Measurements from ENCODE around the gene FAT1.

The FAT1 gene

GRCh38 chr4:186724058-186724863 is 605 bp upstream of the FAT1 start (continued):
- TF ChIP-seq ZBTB20 (tag by site-specific recombination; IDR thresholded peaks at IDR 0.05) (peak; percentile 93), ZNF362 (tag by site-specific recombination; IDR thresholded peaks at IDR 0.05) (0 out of 2 replicates have a peak, but pooled peaks have one; percentile 43), ZIC2 (tag by site-specific recombination; IDR thresholded peaks at IDR 0.05) (peak; percentile 79), ZNF560 (tag by site-specific recombination; IDR thresholded peaks at IDR 0.05; ENCODE audit: borderline replicate concordance) (no peak), ZNF704 (tag by site-specific recombination; IDR thresholded peaks at IDR 0.05) (no peak), ZSCAN4 (tag by site-specific recombination; IDR thresholded peaks at IDR 0.05) (0 out of 2 replicates have a peak, but pooled peaks have one; percentile 16), PRDM10 (tag by site-specific recombination; IDR thresholded peaks at IDR 0.05) (no peak), KLF1 (tag by site-specific recombination; IDR thresholded peaks at IDR 0.05) (no peak), ZNF335 (tag by site-specific recombination; conservative IDR thresholded peaks at IDR 0.05) (peak; percentile 52), SCRT1 (tag by site-specific recombination; IDR thresholded peaks at IDR 0.05; ENCODE audit: borderline replicate concordance) (no peak), ZNF23 (tag by site-specific recombination; IDR thresholded peaks at IDR 0.05; ENCODE audit: borderline replicate concordance) (no peak), PRDM1 (tag by site-specific recombination; IDR thresholded peaks at IDR 0.05) (peak; percentile 72), GLIS2 (tag by site-specific recombination; IDR thresholded peaks at IDR 0.05) (peak; percentile 37; the same call in 1 of the 2 replicates), ZNF777 (tag by site-specific recombination; IDR thresholded peaks at IDR 0.05; ENCODE audit: borderline replicate concordance) (no peak), ZNF2 (tag by site-specific recombination; IDR thresholded peaks at IDR 0.05) (no peak), KLF9 (tag by site-specific recombination; IDR thresholded peaks at IDR 0.05; ENCODE audit: low read depth) (no peak), ZBTB26 (tag by site-specific recombination; optimal IDR thresholded peaks at IDR 0.05) (peak; percentile 39), MEIS1 (CRISPR knock-in tag; IDR thresholded peaks at IDR 0.05; ENCODE audit: borderline replicate concordance) (no peak), EGR2 (tag by site-specific recombination; IDR thresholded peaks at IDR 0.05; ENCODE audit: low read depth) (no peak), PRDM2 (tag by site-specific recombination; IDR thresholded peaks at IDR 0.05; ENCODE audit: borderline replicate concordance) (no peak), ZNF830 (tag by site-specific recombination; IDR thresholded peaks at IDR 0.05; ENCODE audit: low read depth) (no peak), ZBTB7A (tag by site-specific recombination; IDR thresholded peaks at IDR 0.05; ENCODE audit: low read depth) (no peak)
